H9 (cell line): Measurements from ENCODE around the gene PATL1. TPM values are rescaled to one million over a fixed set of nuclear protein-coding genes. Genes with fewer than 3 reads are reported as not detected.

Source experiments
- DNase-seq: peaks from one replicate; pipeline ENCODE4 v3.0.0-alpha.2; 2017
- H2AFZ ChIP-seq: one replicate; pipeline ENCODE4 v1.6.1; 2013; ENCODE audit warnings: mild to moderate bottlenecking, low read length, control low read depth, moderate library complexity
- H2AK5ac ChIP-seq: 2 replicates; pipeline ENCODE4 v1.6.1; 2013; ENCODE audit warnings: low read length, control low read depth, mixed read lengths; ENCODE audit not compliant: insufficient read length
- H2BK120ac ChIP-seq: one replicate; pipeline ENCODE4 v1.6.1; 2013; ENCODE audit warnings: low read depth, mild to moderate bottlenecking, low read length, control low read depth, inconsistent platforms; ENCODE audit not compliant: poor library complexity, severe bottlenecking
- H2BK12ac ChIP-seq: 2 replicates; pipeline ENCODE4 v1.6.1; 2013; ENCODE audit warnings: low read length, control low read depth, mixed read lengths, low read depth; ENCODE audit not compliant: insufficient read length
- H2BK15ac ChIP-seq: 2 replicates; pipeline ENCODE4 v1.6.1; 2013; ENCODE audit warnings: low read depth, low read length, control low read depth
- H2BK20ac ChIP-seq: one replicate; pipeline ENCODE4 v1.6.1; 2013; ENCODE audit warnings: low read depth, mild to moderate bottlenecking, low read length, control low read depth, inconsistent platforms; ENCODE audit not compliant: poor library complexity, severe bottlenecking
- H2BK5ac ChIP-seq: 2 replicates; pipeline ENCODE4 v1.6.1; 2013; ENCODE audit warnings: low read length, control low read depth, mixed read lengths; ENCODE audit not compliant: insufficient read length
- H3K14ac ChIP-seq: 2 replicates; pipeline ENCODE4 v1.6.1; 2013; ENCODE audit warnings: low read length, control low read depth; ENCODE audit not compliant: insufficient read depth
- H3K18ac ChIP-seq: 2 replicates; pipeline ENCODE4 v1.6.1; 2013; ENCODE audit warnings: low read depth, mild to moderate bottlenecking, mixed read lengths, low read length, control low read depth; ENCODE audit not compliant: insufficient read length
- H3K23ac ChIP-seq: 2 replicates; pipeline ENCODE4 v1.6.1; 2013; ENCODE audit warnings: low read length, control low read depth, mixed read lengths, low read depth; ENCODE audit not compliant: insufficient read length
- H3K23me2 ChIP-seq: 2 replicates; pipeline ENCODE4 v1.6.1; 2013; ENCODE audit warnings: low read depth, mild to moderate bottlenecking, mixed read lengths, low read length, control low read depth; ENCODE audit not compliant: insufficient read length, poor library complexity, severe bottlenecking
- H3K27ac ChIP-seq: 2 replicates; pipeline ENCODE4 v1.5.1; 2013; ENCODE audit warnings: low read length, control low read depth, mixed read lengths, low read depth; ENCODE audit not compliant: insufficient read length
- H3K27me3 ChIP-seq: 2 replicates; pipeline ENCODE4 v1.6.1; 2013; ENCODE audit warnings: low read length, control low read depth, inconsistent platforms; ENCODE audit not compliant: insufficient read depth
- H3K4ac ChIP-seq: 2 replicates; pipeline ENCODE4 v1.6.1; 2013; ENCODE audit warnings: low read depth, mild to moderate bottlenecking, control low read depth, inconsistent platforms, low read length, moderate library complexity
- H3K4me1 ChIP-seq: 2 replicates; pipeline ENCODE4 v1.6.1; 2013; ENCODE audit warnings: low read length, control low read depth, inconsistent platforms; ENCODE audit not compliant: insufficient read depth
- H3K4me2 ChIP-seq: 2 replicates; pipeline ENCODE4 v1.6.1; 2013; ENCODE audit warnings: low read length, control low read depth, mixed read lengths; ENCODE audit not compliant: insufficient read length, insufficient read depth
- H3K56ac ChIP-seq: 2 replicates; pipeline ENCODE4 v1.6.1; 2013; ENCODE audit warnings: low read depth, mild to moderate bottlenecking, mixed read lengths, low read length, control low read depth; ENCODE audit not compliant: insufficient read length
- H3K79me1 ChIP-seq: 2 replicates; pipeline ENCODE4 v1.6.1; 2013; ENCODE audit warnings: low read depth, mild to moderate bottlenecking, moderate library complexity, low read length, control low read depth, inconsistent platforms; ENCODE audit not compliant: insufficient read depth, poor library complexity, severe bottlenecking
- H3K79me2 ChIP-seq: 2 replicates; pipeline ENCODE4 v1.6.1; 2013; ENCODE audit warnings: low read length, control low read depth, inconsistent platforms; ENCODE audit not compliant: insufficient read depth
- H3K9ac ChIP-seq: 2 replicates; pipeline ENCODE4 v1.6.1; 2013; ENCODE audit warnings: low read length, control low read depth, mixed read lengths; ENCODE audit not compliant: insufficient read length; ENCODE audit errors: extremely low read depth
- H3K9me3 ChIP-seq: one replicate; pipeline ENCODE4 v1.6.1; 2013; ENCODE audit warnings: low read depth, low read length, inconsistent platforms; ENCODE audit not compliant: control insufficient read depth
- H3T11ph ChIP-seq: one replicate; pipeline ENCODE4 v1.6.1; 2013; ENCODE audit warnings: mild to moderate bottlenecking, low read length, control low read depth, inconsistent platforms
- H4K20me1 ChIP-seq: one replicate; pipeline ENCODE4 v1.6.1; 2013; ENCODE audit not compliant: control insufficient read depth, insufficient read length, insufficient read depth
- H4K5ac ChIP-seq: 2 replicates; pipeline ENCODE4 v1.6.1; 2013; ENCODE audit warnings: low read depth, mild to moderate bottlenecking, mixed read lengths, low read length, control low read depth; ENCODE audit not compliant: insufficient read length
- H4K8ac ChIP-seq: replicated peaks from 2 replicates; pipeline ENCODE4 v1.6.1; 2013; ENCODE audit warnings: low read length, control low read depth, mixed read lengths, low read depth; ENCODE audit not compliant: insufficient read length
- H4K91ac ChIP-seq: 2 replicates; pipeline ENCODE4 v1.6.1; 2013; ENCODE audit warnings: low read depth, mild to moderate bottlenecking, moderate library complexity, mixed read lengths, low read length, control low read depth; ENCODE audit not compliant: insufficient read length
- H3K27ac Mint-ChIP-seq, 3 experiments: 2 replicates in 2 of 3; 3 replicates in 1 of 3; pipeline ENCODE4 v1.8.0; 2020 to 2021; ENCODE audit warnings: mixed read lengths in 3 of 3, mild to moderate bottlenecking in 1 of 3, moderate library complexity in 1 of 3
- H3K27me3 Mint-ChIP-seq: 2 replicates; pipeline ENCODE4 v1.8.0; 2021; ENCODE audit warnings: low read depth, mild to moderate bottlenecking, moderate library complexity, mixed read lengths
- H3K36me3 Mint-ChIP-seq, 3 experiments: 2 replicates in 2 of 3; 3 replicates in 1 of 3; pipeline ENCODE4 v1.8.0; 2020 to 2021; ENCODE audit warnings: low read depth in 3 of 3, mixed read lengths in 3 of 3; ENCODE audit not compliant: insufficient read depth in 1 of 3
- H3K4me1 Mint-ChIP-seq, 2 experiments: 2 replicates each; pipeline ENCODE4 v1.8.0; 2020; ENCODE audit warnings: mixed read lengths in 2 of 2
- H3K4me3 Mint-ChIP-seq, 2 experiments: 2 replicates in 1 of 2; 3 replicates in 1 of 2; pipeline ENCODE4 v1.8.0; 2020 to 2021; ENCODE audit warnings: mild to moderate bottlenecking in 2 of 2, mixed read lengths in 2 of 2, moderate library complexity in 1 of 2
- H3K9me3 Mint-ChIP-seq, 2 experiments: 2 replicates in 1 of 2; 3 replicates in 1 of 2; pipeline ENCODE4 v1.8.0; 2020; ENCODE audit warnings: mild to moderate bottlenecking in 2 of 2, mixed read lengths in 2 of 2, moderate library complexity in 1 of 2
- WGBS: extraction: QIAGEN DNeasy Blood & Tissue Kit; methylation state at CpG from one replicate; pipeline ENCODE4 v1.1.7; 2013; ENCODE audit warnings: missing lambda C conversion rate, low lambda C conversion rate, mixed read lengths; ENCODE audit not compliant: insufficient read length; ENCODE audit errors: extremely low coverage; 5-methylcytosine and 5-hydroxymethylcytosine counted together
- total RNA-seq: library from RNA; stranded (reverse); gene quantifications from 2 replicates; pipeline ENCODE4 v1.2.1, GENCODE V29; 2021
- TF ChIP-seq, protein P1 (sequence below): fragments of 200-600 bp; sonication (generic); conservative IDR thresholded peaks from 3 replicates; pipeline ENCODE4 v1.8.0; 2021; ENCODE audit warnings: antibody characterized with exemption, mild to moderate bottlenecking

PATL1 gene
- total RNA-seq, 1 experiment from 2014 or later, result 31.4 TPM

- Mint-ChIP-seq H3K4me3 (no peak overlapping the region), H3K27ac (no peak overlapping the region), H3K9me3 (no peaks in the 10 kb centered on the region), H3K27me3 (no peaks in the 10 kb centered on the region), H3K4me1 (no peaks in the 10 kb centered on the region), H3K36me3 (no peaks in the 10 kb centered on the region; a peak in 1 of 7 replicates)
- Histone ChIP-seq H3K14ac (no peak overlapping the region), H4K8ac (no peak overlapping the region), H4K20me1 (no peaks in the 10 kb centered on the region), H2BK12ac (no peak overlapping the region), H2BK5ac (no peak overlapping the region), H3K79me1 (no peaks in the 10 kb centered on the region), H3K4me2 (no peak overlapping the region), H3K23ac (no peak overlapping the region), H3K4me1 (no peaks in the 10 kb centered on the region), H2AFZ (no peak overlapping the region), H3K79me2 (no peaks in the 10 kb centered on the region), H3K27me3 (no peaks in the 10 kb centered on the region), H2BK20ac (no peak overlapping the region), H3K23me2 (no peaks in the 10 kb centered on the region), H3K9me3 (no peaks in the 10 kb centered on the region), H3K9ac (no peak overlapping the region), H2AK5ac (no peak overlapping the region), H4K5ac (no peak overlapping the region), H2BK120ac (no peak overlapping the region), H4K91ac (no peak overlapping the region), H3T11ph (no peak overlapping the region), H3K27ac (no peak overlapping the region), H3K4ac (no peak overlapping the region), H3K56ac (no peak overlapping the region), H3K18ac (no peak overlapping the region), H2BK15ac (no peak overlapping the region)
- no peak for DNase-seq
- WGBS, result no CpG with 5 or more reads among the region's 3 CpGs
- TF ChIP-seq, protein P1, sequence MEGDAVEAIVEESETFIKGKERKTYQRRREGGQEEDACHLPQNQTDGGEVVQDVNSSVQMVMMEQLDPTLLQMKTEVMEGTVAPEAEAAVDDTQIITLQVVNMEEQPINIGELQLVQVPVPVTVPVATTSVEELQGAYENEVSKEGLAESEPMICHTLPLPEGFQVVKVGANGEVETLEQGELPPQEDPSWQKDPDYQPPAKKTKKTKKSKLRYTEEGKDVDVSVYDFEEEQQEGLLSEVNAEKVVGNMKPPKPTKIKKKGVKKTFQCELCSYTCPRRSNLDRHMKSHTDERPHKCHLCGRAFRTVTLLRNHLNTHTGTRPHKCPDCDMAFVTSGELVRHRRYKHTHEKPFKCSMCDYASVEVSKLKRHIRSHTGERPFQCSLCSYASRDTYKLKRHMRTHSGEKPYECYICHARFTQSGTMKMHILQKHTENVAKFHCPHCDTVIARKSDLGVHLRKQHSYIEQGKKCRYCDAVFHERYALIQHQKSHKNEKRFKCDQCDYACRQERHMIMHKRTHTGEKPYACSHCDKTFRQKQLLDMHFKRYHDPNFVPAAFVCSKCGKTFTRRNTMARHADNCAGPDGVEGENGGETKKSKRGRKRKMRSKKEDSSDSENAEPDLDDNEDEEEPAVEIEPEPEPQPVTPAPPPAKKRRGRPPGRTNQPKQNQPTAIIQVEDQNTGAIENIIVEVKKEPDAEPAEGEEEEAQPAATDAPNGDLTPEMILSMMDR, result no peak
These were observed 41.5 kb upstream of the PATL1 start for GRCh38 chr11:59710136-59710847.
